Daoy (cell line): ENCODE data around the gene SCGB1A1. TPM values are rescaled to one million over a fixed set of nuclear protein-coding genes. Genes with fewer than 3 reads are reported as not detected.
A peak's percentile ranks its signal among the peaks of the same experiment; 100 is the strongest.

Experiments
- DNase-seq: peaks from one replicate; pipeline ENCODE4 v3.0.0-alpha.2; 2015; ENCODE audit warnings: low read depth
- total RNA-seq: library from RNA; depleted of rRNA; stranded (reverse); fragments of >200 nt; shearing (Covaris generic); gene quantifications from 2 replicates; pipeline ENCODE4 v1.2.3, GENCODE V29; 2014

The SCGB1A1 gene
- total RNA-seq, 1 experiment from 2014 or later, result not detected

GRCh38 chr11:62421996-62422395, 3.2 kb downstream of the SCGB1A1 start:
- no peak for DNase-seq

- no peak for DNase-seq
Measured at GRCh38 chr11:62423012-62423411, 4.2 kb downstream of the SCGB1A1 start.

DNA sequence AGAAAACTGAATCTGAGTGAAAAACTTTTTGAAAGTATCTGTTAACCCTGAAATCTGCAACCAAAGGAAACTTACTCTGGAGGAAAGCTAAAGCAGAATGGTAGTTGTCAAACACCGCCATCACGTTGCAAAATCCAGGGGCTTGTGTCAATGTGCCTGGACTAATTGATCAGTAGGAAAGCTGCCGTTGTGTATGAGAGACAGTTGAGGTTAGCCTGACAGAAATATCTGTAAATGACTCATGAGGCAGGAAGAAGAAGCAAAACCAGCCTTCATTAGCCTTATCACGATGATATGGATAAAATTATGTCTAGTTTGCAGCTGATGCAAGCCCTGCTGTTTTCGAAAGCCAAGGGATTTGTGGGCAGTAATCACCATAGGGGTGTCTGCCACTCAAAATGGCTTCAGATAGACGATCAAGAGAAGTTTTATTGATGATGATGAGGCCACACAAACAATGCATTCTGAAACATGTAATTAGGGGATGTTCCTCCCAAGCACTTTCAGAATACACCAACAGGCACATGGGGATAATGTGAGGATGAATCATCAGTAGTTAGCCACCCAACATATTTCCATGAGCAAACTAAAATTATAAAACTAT, 8.9 kb downstream of the SCGB1A1 start:
- peak; percentile 53 for DNase-seq

DNA sequence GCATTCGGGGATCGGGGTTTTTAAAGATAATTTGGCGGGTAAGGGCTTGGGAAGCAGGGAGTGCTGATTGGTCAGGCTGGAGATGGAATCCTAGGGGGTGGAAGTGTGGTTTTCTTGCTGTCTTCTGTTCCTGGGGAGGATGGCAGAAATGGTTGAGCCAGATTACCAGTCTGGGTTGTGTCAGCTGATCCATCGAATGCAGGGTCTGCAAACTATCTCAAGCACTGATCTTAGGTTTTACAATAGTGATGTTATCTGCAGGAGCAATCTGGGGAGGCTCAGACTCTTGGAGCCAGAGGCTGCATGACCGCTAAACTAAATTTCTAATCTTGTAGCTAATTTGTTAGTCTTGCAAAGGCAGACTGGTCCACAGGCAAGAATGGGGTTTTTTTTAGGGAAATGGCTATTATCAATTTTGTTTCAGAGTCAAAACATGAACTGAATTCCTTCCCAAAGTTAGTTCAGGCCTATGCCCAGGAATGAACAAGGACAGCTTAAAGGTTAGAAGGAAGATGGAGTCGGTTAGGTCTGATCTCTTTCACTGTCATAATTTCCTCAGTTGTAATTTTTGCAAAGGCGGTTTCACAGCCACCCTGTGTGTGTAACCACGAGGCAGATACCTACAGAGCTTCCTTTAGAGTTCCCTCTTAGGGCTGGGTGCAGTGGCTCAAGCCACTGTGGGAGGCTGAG, 10.2 kb downstream of the SCGB1A1 start:
- no peak for DNase-seq

DNA sequence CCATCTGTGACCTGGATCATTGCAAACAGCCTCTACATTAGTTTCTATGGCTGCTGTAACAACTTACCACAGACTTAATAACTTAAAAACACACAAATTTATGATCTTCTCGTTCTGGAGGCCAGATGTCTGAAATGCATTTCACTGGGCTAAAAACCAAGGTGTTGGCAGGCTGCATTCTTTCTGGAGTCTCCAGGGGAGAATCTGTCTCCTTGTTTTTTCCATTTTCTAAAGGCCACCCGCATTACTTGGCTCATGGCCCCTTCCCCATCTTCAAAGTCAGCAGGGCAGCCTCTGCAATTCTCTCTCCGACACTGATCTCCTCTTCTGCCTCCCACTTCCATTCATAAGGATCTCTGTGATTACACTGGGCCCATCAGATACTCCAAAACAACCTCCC, 11.6 kb downstream of the SCGB1A1 start:
- DNase-seq, result no peak

DNA sequence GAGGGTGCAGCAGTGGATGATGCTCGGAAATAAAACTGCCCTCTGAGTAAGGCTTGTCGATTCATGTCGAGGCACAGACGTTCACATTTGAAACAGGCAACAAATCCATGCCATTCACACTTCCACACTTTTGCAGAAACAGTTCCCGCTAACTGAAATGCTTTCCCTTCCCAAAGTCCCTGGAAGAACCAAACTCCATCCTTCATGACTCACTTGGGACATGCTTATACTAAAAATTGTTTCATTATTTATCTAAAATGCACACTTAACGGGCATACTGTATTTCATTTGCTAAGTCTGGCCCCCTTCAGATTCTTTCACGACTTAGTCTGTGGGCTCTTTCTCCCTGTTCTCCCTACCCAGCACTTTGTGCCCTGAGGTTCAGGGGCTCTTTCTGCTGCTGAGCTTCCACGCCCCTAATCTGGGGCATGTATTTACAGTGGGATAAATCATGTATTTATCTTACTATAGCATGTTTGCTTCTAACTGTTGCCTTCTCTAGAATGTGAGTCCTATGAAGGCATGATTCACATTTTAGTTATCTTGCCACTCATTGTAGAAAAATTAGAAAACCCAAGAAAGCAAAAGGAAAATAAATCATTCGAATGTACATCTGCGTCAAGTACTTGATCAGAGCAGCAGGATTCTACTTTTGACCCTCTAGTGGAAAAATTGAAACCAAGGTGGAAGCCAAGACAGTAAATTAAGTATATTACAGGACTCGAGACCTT, 12.5 kb downstream of the SCGB1A1 start:
- peak; percentile 22 for DNase-seq

DNA sequence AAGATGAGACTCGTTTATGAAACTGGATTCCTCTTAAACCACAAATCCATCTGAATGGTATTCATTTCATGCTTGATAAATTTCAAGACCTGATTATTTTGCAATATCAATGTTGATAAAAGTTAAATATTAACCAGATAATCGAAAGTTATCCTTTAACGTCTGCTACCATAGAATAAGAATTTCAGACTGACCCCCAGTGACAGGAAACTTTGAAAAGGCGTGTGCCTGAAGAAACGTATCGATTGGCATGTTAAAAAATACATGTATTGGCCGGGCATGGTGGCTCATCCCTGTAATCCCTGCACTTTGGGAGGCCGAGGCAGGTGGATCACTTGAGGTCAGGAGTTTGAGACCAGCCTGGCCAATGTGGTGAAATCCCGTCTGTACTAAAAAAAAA, 13.9 kb downstream of the SCGB1A1 start:
- no peak for DNase-seq

GRCh38 chr11:62433141-62433903, 14.5 kb downstream of the SCGB1A1 start:
- DNase-seq, result no peak

- DNase-seq, result no peak
Measured at GRCh38 chr11:62433904-62434276, 15.1 kb downstream of the SCGB1A1 start.

- no peak for DNase-seq
Measured at GRCh38 chr11:62435846-62436660, 17.2 kb downstream of the SCGB1A1 start.

DNA sequence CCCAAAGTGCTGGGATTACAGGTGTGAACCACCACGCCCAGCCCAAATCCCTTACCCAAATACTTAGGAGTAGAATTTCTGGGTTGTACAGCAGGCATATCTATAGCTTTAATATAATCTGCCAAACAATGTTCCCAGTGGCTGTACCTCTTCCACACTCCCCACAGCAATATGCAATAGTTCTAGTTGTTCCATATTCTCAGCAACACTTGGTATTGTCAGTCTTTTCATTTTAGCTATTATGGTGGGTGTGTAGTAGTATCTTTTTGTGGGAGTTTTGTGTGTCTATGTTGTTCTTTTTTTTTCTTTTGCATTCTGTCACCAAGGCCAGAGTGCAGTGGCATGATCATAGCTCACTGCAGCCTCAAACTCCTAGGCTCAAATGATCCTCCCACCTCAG, 18.8 kb downstream of the SCGB1A1 start:
- DNase-seq, result no peak

DNA sequence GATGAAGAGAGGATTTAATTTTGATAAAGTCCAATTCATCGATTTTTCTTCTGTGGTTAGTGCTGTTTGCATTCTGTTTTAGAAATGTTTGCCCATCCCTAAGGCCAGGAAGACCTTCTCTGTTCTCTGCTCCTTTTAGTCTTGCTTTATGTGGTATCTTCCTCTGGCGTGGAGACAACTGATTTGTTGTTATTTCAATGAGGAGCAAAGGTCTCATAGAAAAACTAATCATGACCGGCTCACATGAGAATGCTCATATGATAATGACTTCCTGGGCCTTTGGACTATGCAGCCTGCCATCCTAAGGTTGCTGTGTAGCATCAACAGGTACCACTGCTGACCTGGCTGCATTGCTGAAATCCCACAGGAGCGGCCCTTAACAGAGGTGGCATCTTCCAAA, 19.8 kb downstream of the SCGB1A1 start:
- no peak for DNase-seq

DNA sequence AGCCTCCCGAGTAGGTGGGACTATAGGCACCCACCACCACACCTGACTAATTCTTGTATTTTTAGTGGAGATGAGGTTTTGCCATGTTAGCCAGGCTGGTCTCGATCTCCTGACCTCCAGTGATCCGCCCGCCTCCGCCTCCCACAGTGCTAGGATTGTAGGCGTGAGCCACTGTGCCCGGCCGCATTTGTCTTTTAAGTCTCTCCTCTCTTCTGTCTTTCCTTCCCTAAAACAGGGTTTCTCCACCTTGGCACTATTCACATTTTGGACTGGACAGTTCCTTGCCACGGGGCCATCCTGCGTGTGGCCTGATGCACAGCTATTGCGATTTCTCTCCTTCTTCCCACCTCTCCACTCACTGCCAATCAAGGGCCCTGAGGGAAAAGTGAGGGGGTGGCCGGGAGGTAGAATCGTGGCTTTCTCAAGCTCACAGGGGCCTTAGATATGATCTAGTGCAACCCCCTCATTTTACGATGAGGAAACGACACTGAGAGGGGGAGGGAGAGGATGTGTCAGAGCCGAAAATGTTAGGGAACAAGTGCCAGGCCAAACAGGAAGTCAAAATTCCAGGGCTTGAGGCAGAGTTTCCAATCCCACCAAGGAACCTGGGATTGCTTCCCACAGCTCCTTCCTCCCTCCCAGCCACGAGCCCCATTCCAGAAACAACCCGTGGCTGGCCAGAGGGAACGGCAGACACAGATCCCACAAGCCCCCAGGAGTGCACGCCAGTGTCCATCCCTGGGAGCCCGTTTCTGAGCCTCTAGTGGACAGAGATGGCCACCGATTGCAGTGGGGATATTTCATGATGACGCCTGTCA, 21.2 kb downstream of the SCGB1A1 start:
- peak; percentile 72 for DNase-seq

GRCh38 chr11:62443390-62444235, 24.8 kb downstream of the SCGB1A1 start:
- no peak for DNase-seq

GRCh38 chr11:62444236-62444833, 25.5 kb downstream of the SCGB1A1 start:
- peak; percentile 83 for DNase-seq

GRCh38 chr11:62444835-62445234, 26.0 kb downstream of the SCGB1A1 start:
- DNase-seq, result no peak

DNA sequence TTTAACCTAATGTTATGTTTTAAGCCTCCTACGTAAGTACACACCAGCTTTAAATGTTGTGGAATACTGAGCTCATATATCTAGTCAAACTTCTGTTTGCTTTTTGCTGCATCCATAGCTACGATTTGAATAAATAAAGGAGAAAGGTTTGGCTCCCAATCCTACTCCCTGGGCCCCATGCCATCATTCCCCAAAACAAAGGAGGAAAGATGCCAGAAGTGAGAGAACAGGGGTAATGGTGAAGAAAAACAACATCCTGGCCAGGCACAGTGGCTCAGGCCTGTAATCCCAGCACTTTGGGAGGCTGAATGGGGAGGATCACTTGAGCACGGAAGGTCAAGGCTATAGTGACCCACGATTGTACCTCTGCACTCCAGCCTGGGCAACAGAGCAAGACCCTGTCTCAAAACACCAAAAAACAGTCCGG, 26.5 kb downstream of the SCGB1A1 start:
- no peak for DNase-seq

DNA sequence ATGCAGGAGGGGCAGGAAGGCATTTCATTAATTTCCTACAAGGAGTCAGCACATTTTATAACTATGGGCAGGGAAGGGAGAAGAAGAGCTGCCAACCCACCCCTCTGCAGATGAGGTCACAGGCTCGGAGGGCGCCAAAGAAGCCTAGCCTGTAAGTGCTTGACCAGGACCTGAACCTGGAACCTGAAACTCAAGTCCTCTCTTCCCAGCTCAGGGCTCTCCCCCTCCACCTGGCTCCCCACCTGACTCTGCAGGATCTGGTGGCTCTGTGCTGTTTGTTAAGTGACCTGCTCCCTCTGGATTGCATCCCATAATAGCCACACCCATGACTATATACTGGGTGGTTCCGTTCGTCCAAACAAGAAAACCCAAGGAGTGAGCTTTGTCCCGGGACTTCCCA, 27.3 kb downstream of the SCGB1A1 start:
- no peak for DNase-seq

GRCh38 chr11:62449451-62449851, 30.6 kb downstream of the SCGB1A1 start:
- DNase-seq, result peak; percentile 59
